SW480 (cell line): ENCODE data around the gene MOGAT2.

Experiments
- DNase-seq: peaks from one replicate; pipeline ENCODE4 v3.0.0-alpha.2; 2016; ENCODE audit warnings: low spot score

The MOGAT2 gene

GRCh38 chr11:75780888-75781287 is 63.2 kb downstream of the MOGAT2 start:
- DNase-seq, result no peak

GRCh38 chr11:75781296-75781695 is 63.7 kb downstream of the MOGAT2 start:
- no peak for DNase-seq

- DNase-seq, result no peak
Measured at GRCh38 chr11:75781831-75782230, 64.2 kb downstream of the MOGAT2 start.
